Measurements from ENCODE around the gene GPR149.

- no peak for TF ChIP-seq EZH2 (IDR thresholded peaks at IDR 0.05)
- no peak for TF ChIP-seq CTCF (IDR thresholded peaks at IDR 0.05 in 2 of 3, conservative IDR thresholded peaks at IDR 0.05 in 1 of 3; ENCODE audit: borderline replicate concordance in 1 of 3, insufficient read depth in 1 of 3, low read depth in 2 of 3, low read length in 2 of 3)
Measured at GRCh38 chr3:154464440-154465190, 34.6 kb upstream of the GPR149 start.
